ENCODE results near the gene CANX. TPM values are rescaled to one million over a fixed set of nuclear protein-coding genes. Genes with fewer than 3 reads are reported as not detected.

The CANX gene
- total and polyA plus RNA-seq, 9 of the 15 experiments (the other 6 are each of a cell fraction or from before 2014, with no cell fraction given) = 155 to 893 (median 589) TPM

- TF ChIP-seq GATA2 (CRISPR knock-in tag; IDR thresholded peaks at IDR 0.05) (0 out of 2 replicates have a peak, but pooled peaks have one; percentile 32), ARNT (IDR thresholded peaks at IDR 0.05) (peak in 1 of 2 experiments; percentile 18; a peak in 1 of 4 replicates), PML (IDR thresholded peaks at IDR 0.05; ENCODE audit: low read length) (peak; percentile 35; the same call in 1 of the 2 replicates)
- TF ChIP-seq, protein P1, sequence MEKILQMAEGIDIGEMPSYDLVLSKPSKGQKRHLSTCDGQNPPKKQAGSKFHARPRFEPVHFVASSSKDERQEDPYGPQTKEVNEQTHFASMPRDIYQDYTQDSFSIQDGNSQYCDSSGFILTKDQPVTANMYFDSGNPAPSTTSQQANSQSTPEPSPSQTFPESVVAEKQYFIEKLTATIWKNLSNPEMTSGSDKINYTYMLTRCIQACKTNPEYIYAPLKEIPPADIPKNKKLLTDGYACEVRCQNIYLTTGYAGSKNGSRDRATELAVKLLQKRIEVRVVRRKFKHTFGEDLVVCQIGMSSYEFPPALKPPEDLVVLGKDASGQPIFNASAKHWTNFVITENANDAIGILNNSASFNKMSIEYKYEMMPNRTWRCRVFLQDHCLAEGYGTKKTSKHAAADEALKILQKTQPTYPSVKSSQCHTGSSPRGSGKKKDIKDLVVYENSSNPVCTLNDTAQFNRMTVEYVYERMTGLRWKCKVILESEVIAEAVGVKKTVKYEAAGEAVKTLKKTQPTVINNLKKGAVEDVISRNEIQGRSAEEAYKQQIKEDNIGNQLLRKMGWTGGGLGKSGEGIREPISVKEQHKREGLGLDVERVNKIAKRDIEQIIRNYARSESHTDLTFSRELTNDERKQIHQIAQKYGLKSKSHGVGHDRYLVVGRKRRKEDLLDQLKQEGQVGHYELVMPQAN (IDR thresholded peaks at IDR 0.05; ENCODE audit: borderline replicate concordance) = no peak
These were observed 960 bp downstream of the CANX start (continued) for GRCh38 chr5:179699616-179700237.

- peak overlapping the region; percentile 86 for H3K4me3 ChIP-seq
- intact Hi-C loops (cut with micrococcal nuclease) = no loop called here
- H3K9me1 ChIP-seq (ENCODE audit: control insufficient read depth, insufficient read depth, low read length) = no peaks in the 10 kb centered on the region
- FAIRE-seq (peak; percentile 92), DNase-seq (ENCODE audit: extremely low read depth in 1 of 4, low spot score in 3 of 4) (peak; percentile 25 to 88 (median 53)), ATAC-seq (peak; percentile 42)
- H3K27ac ChIP-seq (ENCODE audit: extremely low read depth, low read depth, low read length) = peak overlapping the region; percentile 98
- WGBS (ENCODE audit: insufficient coverage, low coverage, missing lambda C conversion rate) = 5% methylated on average over 6 of the region's 7 CpGs
- H3K79me2 ChIP-seq (ENCODE audit: control insufficient read depth, insufficient read depth, low read length) = peaks cover 82% of the 10 kb centered on the region
- in situ Hi-C loops (cut with MboI) = no loop called here
- H3K4me1 ChIP-seq (replicated peaks in 1 of 2; ENCODE audit: control insufficient read depth in 2 of 2, insufficient read depth in 2 of 2, low read length in 2 of 2) = peaks cover 16 to 41% of the 10 kb centered on the region in 2 experiments
- H3K36me3 ChIP-seq (ENCODE audit: control insufficient read depth, insufficient read depth, low read length) = peaks cover 44% of the 10 kb centered on the region
- peaks cover 16% of the 10 kb centered on the region for H4K20me1 ChIP-seq (replicated peaks; ENCODE audit: control insufficient read depth, insufficient read depth, low read length)
- CTCF ChIA-PET (ENCODE audit: low intra/inter-chr PET ratio) = no interaction called here
- H2AFZ ChIP-seq (ENCODE audit: low read depth, low read length) = no peak overlapping the region
- BruUV-seq (replicated peaks) = no TSS peak
- peak overlapping the region; percentile 91 for H3K4me2 ChIP-seq (ENCODE audit: insufficient read depth, low read length)
- H3K9ac ChIP-seq (ENCODE audit: insufficient read depth in 1 of 2, low read depth in 2 of 2, low read length in 2 of 2) = peak overlapping the region; percentile 83 to 97
- POLR2A ChIA-PET = interaction anchor here (0.8 to 2.5 kb wide), 7 partner anchors 17 to 92 kb away, joined by 4 to 16 read pairs (median 7); partner anchors contain the start of genes CBY3, HNRNPH1 and MAML1
- no peaks in the 10 kb centered on the region for H3K27me3 ChIP-seq (ENCODE audit: control insufficient read depth in 2 of 2, insufficient read depth in 2 of 2, low read length in 2 of 2)
- H3K9me3 ChIP-seq (replicated peaks; ENCODE audit: control insufficient read depth, insufficient read depth, low read depth, low read length) = no peaks in the 10 kb centered on the region
- TF ChIP-seq RNF2 (IDR thresholded peaks at IDR 0.05) = peak; percentile 70; the same call in 1 of the 2 replicates
- peak; percentile 78 for TF ChIP-seq NFIC (IDR thresholded peaks at IDR 0.05)
- no peak for TF ChIP-seq ZSCAN32 (CRISPR knock-in tag; IDR thresholded peaks at IDR 0.05)
- TF ChIP-seq HDAC2 (IDR thresholded peaks at IDR 0.05) = peak; percentile 64
- TF ChIP-seq EP300 (IDR thresholded peaks at IDR 0.05; ENCODE audit: low read length) = peak; percentile 82; the same call in 1 of the 2 replicates
- TF ChIP-seq TAL1 (IDR thresholded peaks at IDR 0.05) = peak; percentile 91
- peak in 1 of 3 experiments; percentile 81 for TF ChIP-seq YY1 (IDR thresholded peaks at IDR 0.05; ENCODE audit: borderline replicate concordance in 1 of 3, control insufficient read depth in 1 of 3, extremely low read depth in 1 of 3, insufficient read depth in 3 of 3, insufficient read length in 1 of 3, insufficient replicate concordance in 2 of 3, low read depth in 1 of 3, low read length in 2 of 3)
- peak in 1 of 2 experiments; percentile 26; a peak in 1 of 4 replicates for TF ChIP-seq FOXA3 (CRISPR knock-in tag; conservative IDR thresholded peaks at IDR 0.05 in 1 of 2, IDR thresholded peaks at IDR 0.05 in 1 of 2)
- TF ChIP-seq, protein P2, sequence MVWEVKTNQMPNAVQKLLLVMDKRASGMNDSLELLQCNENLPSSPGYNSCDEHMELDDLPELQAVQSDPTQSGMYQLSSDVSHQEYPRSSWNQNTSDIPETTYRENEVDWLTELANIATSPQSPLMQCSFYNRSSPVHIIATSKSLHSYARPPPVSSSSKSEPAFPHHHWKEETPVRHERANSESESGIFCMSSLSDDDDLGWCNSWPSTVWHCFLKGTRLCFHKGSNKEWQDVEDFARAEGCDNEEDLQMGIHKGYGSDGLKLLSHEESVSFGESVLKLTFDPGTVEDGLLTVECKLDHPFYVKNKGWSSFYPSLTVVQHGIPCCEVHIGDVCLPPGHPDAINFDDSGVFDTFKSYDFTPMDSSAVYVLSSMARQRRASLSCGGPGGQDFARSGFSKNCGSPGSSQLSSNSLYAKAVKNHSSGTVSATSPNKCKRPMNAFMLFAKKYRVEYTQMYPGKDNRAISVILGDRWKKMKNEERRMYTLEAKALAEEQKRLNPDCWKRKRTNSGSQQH (CRISPR knock-in tag; IDR thresholded peaks at IDR 0.05) = peak; percentile 60; the same call in 1 of the 2 replicates
- peak; percentile 53 for TF ChIP-seq CCNT2 (IDR thresholded peaks at IDR 0.05; ENCODE audit: borderline replicate concordance, extremely low read depth, insufficient read length, low read depth, low read length)
- TF ChIP-seq GATAD2B (IDR thresholded peaks at IDR 0.05; ENCODE audit: borderline replicate concordance) = 0 out of 2 replicates have a peak, but pooled peaks have one; percentile 24
- TF ChIP-seq SIN3B (IDR thresholded peaks at IDR 0.05; ENCODE audit: low read depth) = no peak
- TF ChIP-seq NCOA6 (IDR thresholded peaks at IDR 0.05) = no peak
- no peak for TF ChIP-seq SREBF2 (CRISPR knock-in tag; IDR thresholded peaks at IDR 0.05)
These were observed 1.7 kb downstream of the CANX start for GRCh38 chr5:179700401-179700918.
